Colonic mucosa (tissue), 4 donors: ENCODE measurements around the gene RDH8. TPM values are rescaled to one million over a fixed set of nuclear protein-coding genes. Genes with fewer than 3 reads are reported as not detected.

ENCODE experiments used
- DNase-seq: peaks from one replicate; pipeline ENCODE4 v3.0.0-alpha.2; 2020
- H3K27ac ChIP-seq: fragments of 200-600 bp; one replicate; pipeline ENCODE4 v1.8.0; 2021
- H3K27me3 ChIP-seq: fragments of 200-600 bp; one replicate; pipeline ENCODE4 v1.8.0; 2021
- H3K36me3 ChIP-seq: fragments of 200-600 bp; one replicate; pipeline ENCODE4 v1.8.0; 2021
- H3K4me1 ChIP-seq: fragments of 200-600 bp; one replicate; pipeline ENCODE4 v1.8.0; 2021; ENCODE audit warnings: mild to moderate bottlenecking
- H3K4me3 ChIP-seq: fragments of 200-600 bp; one replicate; pipeline ENCODE4 v1.8.0; 2021
- H3K9ac ChIP-seq, 2 donors: one replicate each; pipeline ENCODE4 v1.7.0; 2013; ENCODE audit warnings: control low read depth in 2 of 2, low read depth in 2 of 2, low read length in 2 of 2
- H3K9me3 ChIP-seq: fragments of 200-600 bp; one replicate; pipeline ENCODE4 v1.8.0; 2021
- CTCF ChIP-seq: fragments of 200-600 bp; IDR thresholded peaks from one replicate; pipeline ENCODE4 v1.8.0; 2022; ENCODE audit warnings: antibody characterized with exemption, mild to moderate bottlenecking
- intact Hi-C: fragments of 100-400 bp; cut with DNase I; formaldehyde crosslinking; loops from one replicate; pipeline ENCODE4 v1.14.1; 2022
- total RNA-seq, 2 donors: library from RNA; stranded (reverse); fragmentation: NEBNext Ultra II Directional in 1 of 2; extraction: Animal tissue kit (Norgen Biotek cat#: 25700) in 1 of 2; gene quantifications; one replicate each; pipeline ENCODE4 v1.2.1, GENCODE V29; 2021
- donor health status: healthy.
- donor health status: DM: no; HTN: no; CAD: no.
- donor health status: DM: no; HTN: no; CAD: no.

The RDH8 gene
- total RNA-seq, 2 donors from 2014 or later: 0.24 TPM; not detected in 1

GRCh38 chr19:9969688-9969975 lies 43.7 kb upstream of the RDH8 start:
- intact Hi-C loops: no loop called here
- H3K36me3 ChIP-seq: no peaks in the 10 kb centered on the region
- H3K9me3 ChIP-seq: no peaks in the 10 kb centered on the region
- no peak for DNase-seq
- peaks cover 12% of the 10 kb centered on the region for H3K27me3 ChIP-seq
- H3K27ac ChIP-seq: no peak overlapping the region
- no peaks in the 10 kb centered on the region for H3K4me1 ChIP-seq
- no peak overlapping the region for H3K4me3 ChIP-seq
- H3K9ac ChIP-seq: no peak overlapping the region
- TF ChIP-seq CTCF: no peak

GRCh38 chr19:9970481-9970880 lies 42.8 kb upstream of the RDH8 start:
- Histone ChIP-seq H3K4me3 (no peak overlapping the region), H3K9ac (no peak overlapping the region), H3K4me1 (no peaks in the 10 kb centered on the region), H3K36me3 (no peaks in the 10 kb centered on the region), H3K27me3 (peaks cover 12% of the 10 kb centered on the region), H3K9me3 (no peaks in the 10 kb centered on the region), H3K27ac (no peak overlapping the region)
- no peak for TF ChIP-seq CTCF
- DNase-seq: no peak
- intact Hi-C loops: no loop called here

- no peak overlapping the region for H3K9ac ChIP-seq
- no peaks in the 10 kb centered on the region for H3K4me1 ChIP-seq
- H3K9me3 ChIP-seq: no peaks in the 10 kb centered on the region
- no peak overlapping the region for H3K4me3 ChIP-seq
- DNase-seq: no peak
- H3K27me3 ChIP-seq: peaks cover 5% of the 10 kb centered on the region
- intact Hi-C loops: no loop called here
- no peaks in the 10 kb centered on the region for H3K36me3 ChIP-seq
- TF ChIP-seq CTCF: no peak
- no peak overlapping the region for H3K27ac ChIP-seq
Measured at GRCh38 chr19:9971166-9971897, 42.0 kb upstream of the RDH8 start.

- no peaks in the 10 kb centered on the region for H3K27me3 ChIP-seq
- H3K27ac ChIP-seq: no peak overlapping the region
- no peak for TF ChIP-seq CTCF
- no peak overlapping the region for H3K9ac ChIP-seq
- no peaks in the 10 kb centered on the region for H3K9me3 ChIP-seq
- no peaks in the 10 kb centered on the region for H3K36me3 ChIP-seq
- no peak overlapping the region for H3K4me3 ChIP-seq
- no peak for DNase-seq
- intact Hi-C loops: no loop called here
- no peaks in the 10 kb centered on the region for H3K4me1 ChIP-seq
Measured at GRCh38 chr19:9972103-9972502, 41.2 kb upstream of the RDH8 start.

- Histone ChIP-seq H3K4me3 (no peak overlapping the region), H3K27ac (no peak overlapping the region), H3K4me1 (no peaks in the 10 kb centered on the region), H3K9ac (no peak overlapping the region), H3K36me3 (no peaks in the 10 kb centered on the region), H3K9me3 (no peaks in the 10 kb centered on the region), H3K27me3 (no peaks in the 10 kb centered on the region)
- intact Hi-C loops: no loop called here
- TF ChIP-seq CTCF: no peak
- no peak for DNase-seq
Measured at GRCh38 chr19:9981406-9982260, 31.6 kb upstream of the RDH8 start.
